ENCODE results near the gene ZC3H12D.

The ZC3H12D gene

DNA sequence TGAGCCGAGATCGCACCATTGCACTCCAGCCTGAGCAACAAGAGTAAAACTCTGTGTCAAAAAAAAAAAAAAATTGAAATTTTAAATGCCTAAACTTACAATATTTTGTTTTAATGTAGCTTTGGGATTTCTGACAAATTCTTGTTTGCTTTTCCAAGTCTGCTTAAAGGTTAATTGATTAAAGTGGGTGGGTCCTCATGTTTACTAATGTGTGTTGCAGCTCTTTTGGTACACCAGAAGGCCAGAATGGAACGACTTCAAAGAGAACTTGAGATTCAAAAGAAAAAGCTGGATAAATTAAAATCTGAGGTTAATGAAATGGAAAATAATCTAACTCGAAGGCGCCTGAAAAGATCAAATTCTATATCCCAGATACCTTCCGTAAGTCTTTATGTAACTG is 87.4 kb downstream of the ZC3H12D start:
- DNase-seq (ENCODE audit: low spot score) = no peak
- in situ Hi-C loops (cut with MboI; ENCODE audit: low pct_unique_long_range_greater_than_20kb, low sequenced_read_pairs, unreplicated experiment) = no loop called here
- TF ChIP-seq CTCF (IDR thresholded peaks at IDR 0.05; ENCODE audit: extremely low read depth, insufficient read depth, missing control alignments) = no peak
